ENCODE data around the gene VPS45.
"Not testable (repeated sequence)": the region's sequence is repeated elsewhere in the genome, so short reads cannot be mapped to it uniquely, and the experiment has no call there.

VPS45 gene

GRCh38 chr1:150126811-150127210 lies 59.2 kb downstream of the VPS45 start:
- in situ Hi-C loops (cut with MboI; ENCODE audit: low sequenced_read_pairs) = no loop called here

- in situ Hi-C loops (cut with MboI; ENCODE audit: low sequenced_read_pairs) = no loop called here
Measured at GRCh38 chr1:150127464-150127863, 59.9 kb downstream of the VPS45 start.

GRCh38 chr1:150127868-150128267 lies 60.3 kb downstream of the VPS45 start:
- in situ Hi-C loops (cut with MboI; ENCODE audit: low sequenced_read_pairs) = no loop called here

- in situ Hi-C loops (cut with MboI; ENCODE audit: low sequenced_read_pairs) = no loop called here
Measured at GRCh38 chr1:150132372-150132771, 64.8 kb downstream of the VPS45 start.

GRCh38 chr1:150134537-150134936 lies 67.0 kb downstream of the VPS45 start:
- in situ Hi-C loops (cut with MboI; ENCODE audit: low sequenced_read_pairs) = no loop called here

- in situ Hi-C loops (cut with MboI; ENCODE audit: low sequenced_read_pairs) = not testable (repeated sequence)
Measured at GRCh38 chr1:150135400-150135799, 67.8 kb downstream of the VPS45 start.

- in situ Hi-C loops (cut with MboI; ENCODE audit: low sequenced_read_pairs) = no loop called here
Measured at GRCh38 chr1:150138044-150138443, 70.5 kb downstream of the VPS45 start.

GRCh38 chr1:150141452-150141851 lies 73.9 kb downstream of the VPS45 start:
- in situ Hi-C loops (cut with MboI; ENCODE audit: low sequenced_read_pairs) = no loop called here

GRCh38 chr1:150142083-150142482 lies 74.5 kb downstream of the VPS45 start:
- in situ Hi-C loops (cut with MboI; ENCODE audit: low sequenced_read_pairs) = no loop called here

- in situ Hi-C loops (cut with MboI; ENCODE audit: low sequenced_read_pairs) = no loop called here
Measured at GRCh38 chr1:150144606-150145005, 77.0 kb downstream of the VPS45 start.

- in situ Hi-C loops (cut with MboI; ENCODE audit: low sequenced_read_pairs) = not testable (repeated sequence)
Measured at GRCh38 chr1:150146016-150146415, 78.4 kb downstream of the VPS45 start.

GRCh38 chr1:150146849-150147542 lies 79.4 kb downstream of the VPS45 start:
- in situ Hi-C loops (cut with MboI; ENCODE audit: low sequenced_read_pairs) = no loop called here

- in situ Hi-C loops (cut with MboI; ENCODE audit: low sequenced_read_pairs) = no loop called here
Measured at GRCh38 chr1:150148837-150149270, 81.3 kb downstream of the VPS45 start.

- in situ Hi-C loops (cut with MboI; ENCODE audit: low sequenced_read_pairs) = loop anchor here (25.0 kb wide), 1 partner anchor 187 kb away; no protein-coding TSS in a partner anchor
Measured at GRCh38 chr1:150149271-150150132, 81.9 kb downstream of the VPS45 start, which contains the start of gene PLEKHO1. PLEKHO1 (plus strand) TSS chr1:150149916; CDS start chr1:150150258, 342 bp downstream.

- in situ Hi-C loops (cut with MboI; ENCODE audit: low sequenced_read_pairs) = loop anchor here (25.0 kb wide), 1 partner anchor 188 kb away; no protein-coding TSS in a partner anchor
Measured at GRCh38 chr1:150150133-150151021, 82.8 kb downstream of the VPS45 start.

GRCh38 chr1:150151291-150152181 lies 84.0 kb downstream of the VPS45 start:
- in situ Hi-C loops (cut with MboI; ENCODE audit: low sequenced_read_pairs) = loop anchor here (25.0 kb wide), 1 partner anchor 189 kb away; no protein-coding TSS in a partner anchor

- in situ Hi-C loops (cut with MboI; ENCODE audit: low sequenced_read_pairs) = loop anchor here (25.0 kb wide), 1 partner anchor 190 kb away; no protein-coding TSS in a partner anchor
Measured at GRCh38 chr1:150152182-150152536, 84.6 kb downstream of the VPS45 start.

GRCh38 chr1:150152772-150153456 lies 85.3 kb downstream of the VPS45 start:
- in situ Hi-C loops (cut with MboI; ENCODE audit: low sequenced_read_pairs) = loop anchor here (25.0 kb wide), 1 partner anchor 191 kb away; no protein-coding TSS in a partner anchor

GRCh38 chr1:150154143-150154542 lies 86.6 kb downstream of the VPS45 start:
- in situ Hi-C loops (cut with MboI; ENCODE audit: low sequenced_read_pairs) = loop anchor here (25.0 kb wide), 1 partner anchor 192 kb away; no protein-coding TSS in a partner anchor
